HT1080 (cell line): ENCODE results near the gene ALKBH7. TPM values are rescaled to one million over a fixed set of nuclear protein-coding genes. Genes with fewer than 3 reads are reported as not detected.

ENCODE experiments used
- DNase-seq: peaks from one replicate; pipeline ENCODE4 v3.0.0-alpha.2; 2015; ENCODE audit warnings: low read depth
- total RNA-seq: library from RNA; depleted of rRNA; stranded (reverse); fragments of >200 nt; shearing (Covaris generic); gene quantifications from 2 replicates; pipeline ENCODE4 v1.2.3, GENCODE V29; 2014

Gene ALKBH7
- total RNA-seq, 1 experiment from 2014 or later = 15.0 TPM

GRCh38 chr19:6364353-6364752, 8.2 kb upstream of the ALKBH7 start:
- no peak for DNase-seq

DNA sequence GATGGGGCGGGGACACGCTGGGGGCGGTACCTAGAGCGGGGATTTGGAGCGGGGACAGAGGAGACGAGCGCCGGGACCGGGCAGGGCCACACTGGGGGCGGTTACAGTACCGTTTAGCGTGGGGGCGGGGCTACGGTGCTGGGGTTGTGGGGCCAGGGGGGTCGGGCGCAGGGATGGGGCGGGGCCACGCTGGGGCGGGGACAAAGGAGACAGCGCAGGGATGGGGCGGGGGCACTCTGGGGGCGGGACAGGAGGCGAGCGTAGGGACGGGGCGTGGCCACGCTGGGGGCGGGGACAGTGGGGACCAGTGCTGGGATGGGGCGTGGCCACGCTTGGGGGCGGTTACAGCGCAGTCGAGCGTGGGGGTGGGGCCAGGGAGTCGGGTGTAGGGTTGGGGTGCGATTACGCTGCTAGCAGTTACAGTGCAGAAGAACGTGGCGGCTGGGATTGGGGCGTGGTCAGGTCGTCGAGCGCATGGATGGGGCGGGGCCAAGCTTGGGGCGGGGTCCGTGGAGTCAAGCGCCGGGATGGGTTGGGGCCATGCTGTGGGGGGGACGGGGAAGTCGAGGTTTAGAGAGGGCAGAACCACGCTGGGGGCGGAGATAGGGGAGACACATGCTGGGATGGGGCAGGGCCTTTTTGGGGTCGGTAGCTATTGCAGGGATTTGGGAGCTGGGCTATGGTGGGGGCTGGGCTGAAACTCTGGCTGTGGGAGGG, 660 bp downstream of the ALKBH7 start:
- DNase-seq = peak; percentile 84

DNA sequence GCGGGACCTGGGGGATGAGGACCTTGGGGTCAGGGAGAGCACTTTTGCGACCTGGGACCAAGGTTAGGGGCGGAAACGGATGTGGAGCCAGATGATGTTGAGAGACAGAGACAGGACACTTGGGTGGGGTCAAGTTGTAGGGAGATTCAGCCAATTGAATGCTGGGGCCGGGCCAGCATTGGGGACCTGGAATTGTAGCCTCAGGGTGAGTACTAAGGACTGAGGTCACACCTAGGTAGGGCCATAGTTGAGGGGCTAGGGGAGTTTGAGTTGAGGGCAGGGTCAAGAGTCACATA, 1.2 kb downstream of the ALKBH7 start:
- DNase-seq = no peak

DNA sequence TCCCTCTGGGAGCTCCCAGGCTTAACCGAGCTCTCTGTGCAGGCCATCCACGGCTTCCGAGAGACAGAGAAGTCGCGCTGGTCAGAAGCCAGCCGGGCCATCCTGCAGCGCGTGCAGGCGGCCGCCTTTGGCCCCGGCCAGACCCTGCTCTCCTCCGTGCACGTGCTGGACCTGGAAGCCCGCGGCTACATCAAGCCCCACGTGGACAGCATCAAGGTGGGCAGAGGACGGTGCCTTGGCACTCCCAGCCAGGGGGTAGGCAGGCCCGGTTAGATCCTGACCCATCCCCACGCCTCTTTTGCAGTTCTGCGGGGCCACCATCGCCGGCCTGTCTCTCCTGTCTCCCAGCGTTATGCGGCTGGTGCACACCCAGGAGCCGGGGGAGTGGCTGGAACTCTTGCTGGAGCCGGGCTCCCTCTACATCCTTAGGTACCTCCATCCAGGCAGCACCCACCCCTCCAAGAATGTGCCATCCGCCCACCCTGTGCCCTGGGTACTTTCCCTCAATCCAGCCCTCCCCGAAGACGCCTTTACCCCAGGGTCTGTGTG, 1.6 kb downstream of the ALKBH7 start:
- no peak for DNase-seq

GRCh38 chr19:6374711-6375410, 2.3 kb downstream of the ALKBH7 start:
- no peak for DNase-seq

DNA sequence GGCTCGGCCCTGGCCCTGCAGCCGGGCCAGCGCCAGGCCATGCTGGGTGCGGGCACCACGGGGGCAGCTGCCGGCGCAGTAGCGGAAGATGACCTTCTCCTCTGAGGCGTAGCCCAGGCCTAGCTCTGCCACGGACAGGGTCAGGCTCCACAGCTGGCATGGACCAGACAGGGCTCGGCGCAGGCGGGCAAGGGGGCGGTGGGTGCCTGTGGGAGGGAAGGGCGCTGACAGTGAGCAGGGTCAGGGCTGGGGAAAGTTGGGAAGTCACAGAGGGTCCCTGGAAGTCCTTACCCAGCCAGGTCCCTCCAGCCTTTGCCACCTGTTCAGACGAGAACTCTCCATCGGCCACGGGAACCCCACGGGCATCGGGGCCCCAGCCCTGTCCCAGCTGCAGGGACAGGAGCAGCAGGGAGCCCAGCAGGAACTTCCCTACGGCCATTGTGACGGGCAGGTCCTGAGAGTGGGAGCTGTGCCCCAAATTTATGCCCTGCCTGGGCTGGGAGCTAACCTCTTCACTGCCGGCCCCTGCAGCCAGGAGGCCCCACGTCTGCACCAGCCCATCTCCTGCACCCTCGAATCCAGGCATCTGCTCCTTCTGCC, 2.9 kb downstream of the ALKBH7 start, which contains the start of gene PSPN:
TSS of gene PSPN (minus strand) at position 523 of the 600 bp plus-strand sequence. CDS start at position 439, 84 bp downstream.
- no peak for DNase-seq

GRCh38 chr19:6376512-6377190, 4.1 kb downstream of the ALKBH7 start:
- DNase-seq = no peak

DNA sequence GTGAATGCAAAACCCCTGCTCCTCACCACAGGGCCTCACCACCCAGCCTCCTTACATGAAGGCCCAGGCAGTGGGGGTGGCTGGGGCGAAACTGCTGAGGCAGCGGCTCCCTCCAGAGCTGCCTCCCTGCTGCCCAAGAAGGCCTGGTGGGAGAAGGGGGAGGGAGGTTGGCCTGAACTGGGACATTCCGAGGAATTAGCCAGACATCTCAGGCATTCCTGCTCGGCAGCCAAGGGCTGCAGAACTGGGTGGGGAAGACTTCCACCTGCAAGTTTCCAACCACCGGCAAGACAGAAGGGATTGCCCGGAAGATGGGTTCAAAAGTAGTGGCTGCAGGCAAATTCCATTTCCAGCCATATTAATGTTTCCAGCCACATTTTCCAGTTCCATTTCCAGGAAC, 5.4 kb downstream of the ALKBH7 start:
- no peak for DNase-seq

DNA sequence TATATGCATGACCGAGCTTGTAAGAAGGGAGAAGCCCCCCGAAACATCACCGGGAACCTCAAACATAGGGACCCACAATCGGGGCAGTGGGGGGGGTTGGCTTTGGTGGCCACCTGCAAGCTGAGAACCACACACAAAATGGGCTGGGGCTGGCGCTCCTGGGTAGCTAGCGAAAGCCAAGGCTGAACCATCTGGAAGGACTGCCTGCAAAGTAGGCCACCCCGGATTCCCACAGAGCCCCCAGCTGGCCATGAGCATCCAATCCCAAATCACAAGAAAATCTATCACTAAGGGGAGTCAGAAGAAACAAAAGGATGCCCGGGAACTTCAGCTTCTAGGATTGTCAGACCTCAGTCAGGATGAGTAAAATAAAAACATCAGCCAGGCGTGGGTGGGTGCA, 5.9 kb downstream of the ALKBH7 start:
- DNase-seq = no peak

DNA sequence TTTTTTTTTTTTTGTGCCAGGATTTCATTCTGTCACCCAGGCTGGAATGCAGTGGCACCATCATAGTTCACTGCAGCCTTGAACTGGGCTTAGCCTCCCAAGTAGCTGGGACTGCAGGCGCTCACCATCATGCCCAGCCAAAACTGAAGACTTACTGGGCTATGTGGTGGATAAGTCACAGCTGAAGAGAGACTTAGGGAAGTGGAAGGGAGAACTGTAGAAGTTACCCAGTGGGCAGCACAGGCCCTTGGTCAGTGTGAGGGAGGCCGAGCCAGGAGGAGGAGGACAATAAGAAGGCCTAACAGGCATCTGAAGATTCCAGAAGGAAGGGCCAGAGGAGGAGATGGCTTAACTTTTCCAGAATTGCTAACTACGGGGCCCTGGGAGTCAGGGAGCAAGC, 7.2 kb downstream of the ALKBH7 start:
- DNase-seq = no peak

GRCh38 chr19:6381030-6381750, 8.6 kb downstream of the ALKBH7 start:
- no peak for DNase-seq

- DNase-seq = no peak
Observed at GRCh38 chr19:6383188-6383587, 10.6 kb downstream of the ALKBH7 start.

- DNase-seq = no peak
Observed at GRCh38 chr19:6384381-6384780, 11.8 kb downstream of the ALKBH7 start.

GRCh38 chr19:6387372-6387771, 14.8 kb downstream of the ALKBH7 start:
- no peak for DNase-seq

- DNase-seq = no peak
Observed at GRCh38 chr19:6392221-6393073, 19.9 kb downstream of the ALKBH7 start.

DNA sequence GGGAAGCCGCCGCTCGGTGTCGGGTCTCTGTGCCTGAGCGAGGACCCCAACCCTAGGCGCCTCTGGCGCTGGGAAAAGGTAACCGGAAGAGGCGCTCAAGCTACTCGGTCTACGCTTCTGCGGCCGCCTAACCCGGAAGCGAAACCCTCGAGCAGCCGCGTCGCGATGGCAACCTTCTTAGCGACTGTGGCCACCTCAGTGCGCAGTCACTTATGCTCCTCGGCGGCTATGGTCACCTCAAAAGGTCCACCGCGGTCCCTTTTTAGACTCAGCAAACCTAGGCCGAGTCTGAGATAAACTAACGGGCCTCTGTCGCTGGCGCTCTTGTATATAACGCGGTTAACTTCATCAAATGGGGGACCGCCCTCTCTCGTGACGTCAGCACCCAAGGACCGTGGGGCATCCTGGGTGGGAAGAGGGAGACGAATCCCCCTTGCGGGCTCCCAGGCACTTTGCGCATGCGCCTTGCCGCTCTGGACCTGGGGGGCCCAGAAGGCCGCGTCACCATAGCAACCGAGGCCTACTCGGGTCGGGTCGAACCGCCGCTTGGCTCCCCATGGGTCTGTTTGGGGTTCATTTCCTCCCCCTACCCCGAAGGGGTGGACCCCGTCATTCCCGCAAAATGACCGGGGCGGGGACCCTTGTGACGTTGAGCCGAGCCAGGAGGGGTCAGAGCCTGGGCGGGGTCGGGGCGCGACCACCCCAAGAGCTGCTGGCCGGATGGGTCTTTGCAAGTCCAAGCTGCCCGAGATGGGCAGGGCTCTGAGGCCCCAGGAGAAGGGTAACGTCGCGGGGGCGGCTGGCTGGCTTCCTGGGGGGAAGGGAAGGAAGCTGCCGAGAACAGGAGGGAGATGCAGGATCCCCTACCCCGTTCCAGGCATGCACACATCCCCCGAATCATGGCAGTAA, 20.7 kb downstream of the ALKBH7 start, which contains the start of gene GTF2F1:
TSS of gene GTF2F1 (minus strand) at position 91 of the 909 bp plus-strand sequence. CDS start 169 bp downstream, outside the sequence.
- DNase-seq = peak; percentile 90

DNA sequence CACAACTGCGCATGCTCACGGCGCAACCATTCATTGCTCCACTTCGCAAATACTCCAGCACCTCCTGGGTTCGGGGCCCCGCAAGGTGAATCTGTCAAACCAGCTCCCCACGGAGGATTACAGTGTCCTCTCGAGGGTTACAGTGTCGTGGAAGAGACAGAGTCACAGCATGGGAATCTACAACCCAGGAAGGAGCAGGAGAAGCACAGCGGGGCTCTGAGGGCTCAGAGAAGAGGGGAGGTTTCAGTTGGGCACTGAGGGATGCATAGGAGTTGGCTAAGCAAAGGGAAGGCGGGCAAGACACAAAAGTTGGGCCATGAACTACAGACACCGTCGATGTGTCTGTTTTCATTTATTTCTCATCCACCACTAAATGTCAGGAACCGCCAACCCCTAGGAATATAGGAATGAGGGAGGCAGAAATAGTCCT, 21.4 kb downstream of the ALKBH7 start:
- DNase-seq = no peak

- no peak for DNase-seq
Observed at GRCh38 chr19:6394831-6395230, 22.2 kb downstream of the ALKBH7 start.

DNA sequence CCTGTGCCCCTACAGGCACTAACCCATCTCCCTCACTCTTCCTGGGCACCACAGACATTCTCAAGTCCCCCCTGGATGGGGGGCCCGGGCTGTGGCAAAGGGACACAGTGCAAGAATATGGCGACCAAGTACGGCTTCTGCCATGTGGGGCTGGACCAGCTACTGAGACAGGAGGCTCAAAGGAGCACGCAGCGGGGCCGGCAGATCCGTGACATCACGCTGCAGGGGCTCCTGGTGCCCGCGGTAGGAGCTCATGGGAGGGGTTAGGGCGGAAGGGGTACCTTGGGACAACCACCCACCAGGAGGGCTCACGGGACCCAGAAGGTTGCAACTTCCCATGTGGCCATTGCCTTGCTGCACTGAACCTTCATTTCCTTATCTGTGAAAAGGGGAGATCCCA, 23.7 kb downstream of the ALKBH7 start:
- no peak for DNase-seq
